ENCODE results near the gene CLCNKA.
A peak's percentile ranks its signal among the peaks of the same experiment; 100 is the strongest.
"Not testable (repeated sequence)": the region's sequence is repeated elsewhere in the genome, so short reads cannot be mapped to it uniquely, and the experiment has no call there.

Gene CLCNKA

GRCh38 chr1:16046842-16047241 lies 25.0 kb downstream of the CLCNKA start:
- no peak for DNase-seq

- no peak for DNase-seq
Measured at GRCh38 chr1:16047791-16048475, 26.1 kb downstream of the CLCNKA start.

- peak; percentile 93 for DNase-seq
Measured at GRCh38 chr1:16048573-16049189, 26.8 kb downstream of the CLCNKA start.

- no peak for DNase-seq
Measured at GRCh38 chr1:16050328-16050727, 28.5 kb downstream of the CLCNKA start.

GRCh38 chr1:16051039-16051438 lies 29.2 kb downstream of the CLCNKA start:
- no peak for DNase-seq

GRCh38 chr1:16051949-16052348 lies 30.1 kb downstream of the CLCNKA start:
- DNase-seq = not testable (repeated sequence)

- DNase-seq = peak; percentile 97
Measured at GRCh38 chr1:16053781-16054502, 32.1 kb downstream of the CLCNKA start.

GRCh38 chr1:16054598-16055540 lies 33.0 kb downstream of the CLCNKA start:
- DNase-seq = no peak

- peak; percentile 94 for DNase-seq
Measured at GRCh38 chr1:16055613-16056520, 34.0 kb downstream of the CLCNKA start.

- not testable (repeated sequence) for DNase-seq
Measured at GRCh38 chr1:16056521-16056912, 34.7 kb downstream of the CLCNKA start.

GRCh38 chr1:16057314-16057915 lies 35.6 kb downstream of the CLCNKA start:
- not testable (repeated sequence) for DNase-seq

- DNase-seq = not testable (repeated sequence)
Measured at GRCh38 chr1:16058394-16059120, 36.7 kb downstream of the CLCNKA start.

- no peak for DNase-seq
Measured at GRCh38 chr1:16061266-16061665, 39.4 kb downstream of the CLCNKA start.

- not testable (repeated sequence) for DNase-seq
Measured at GRCh38 chr1:16061989-16062686, 40.3 kb downstream of the CLCNKA start.

GRCh38 chr1:16062687-16063075 lies 40.8 kb downstream of the CLCNKA start:
- DNase-seq = not testable (repeated sequence)

GRCh38 chr1:16063226-16063829 lies 41.5 kb downstream of the CLCNKA start:
- DNase-seq = no peak

GRCh38 chr1:16063921-16064320 lies 42.1 kb downstream of the CLCNKA start:
- DNase-seq = no peak

- DNase-seq = no peak
Measured at GRCh38 chr1:16064536-16065268, 42.9 kb downstream of the CLCNKA start.

- DNase-seq = no peak
Measured at GRCh38 chr1:16065269-16065576, 43.4 kb downstream of the CLCNKA start.
